ENCODE measurements around the gene RAD18.
A peak's percentile ranks its signal among the peaks of the same experiment; 100 is the strongest.

The RAD18 gene

DNA sequence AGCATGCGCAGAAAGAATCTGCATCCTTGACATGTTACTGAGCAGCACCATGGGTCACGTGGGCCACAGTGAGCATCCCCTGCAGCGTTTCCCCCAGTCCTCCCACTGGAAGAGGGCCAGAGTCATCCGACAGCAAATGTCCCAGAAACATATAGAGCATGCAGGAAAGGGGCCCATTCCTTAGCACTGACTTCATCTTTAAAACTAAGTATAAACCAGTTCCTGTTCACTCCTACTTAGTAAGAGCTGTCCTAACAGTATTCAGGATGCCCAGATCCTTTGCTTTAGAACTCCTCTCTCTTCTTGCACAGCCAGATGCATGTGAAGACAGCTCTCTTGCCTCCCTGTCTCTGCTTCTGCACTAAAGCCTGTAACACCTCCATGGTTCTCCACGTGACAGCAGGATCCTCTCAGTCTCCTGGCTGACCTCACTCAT is 114.6 kb downstream of the RAD18 start:
- no peaks in the 10 kb centered on the region for H3K36me3 ChIP-seq (ENCODE audit: control insufficient read depth in 1 of 2, insufficient read depth in 2 of 2, low read length in 2 of 2)
- DNase-seq: peak; percentile 24 to 49

DNA sequence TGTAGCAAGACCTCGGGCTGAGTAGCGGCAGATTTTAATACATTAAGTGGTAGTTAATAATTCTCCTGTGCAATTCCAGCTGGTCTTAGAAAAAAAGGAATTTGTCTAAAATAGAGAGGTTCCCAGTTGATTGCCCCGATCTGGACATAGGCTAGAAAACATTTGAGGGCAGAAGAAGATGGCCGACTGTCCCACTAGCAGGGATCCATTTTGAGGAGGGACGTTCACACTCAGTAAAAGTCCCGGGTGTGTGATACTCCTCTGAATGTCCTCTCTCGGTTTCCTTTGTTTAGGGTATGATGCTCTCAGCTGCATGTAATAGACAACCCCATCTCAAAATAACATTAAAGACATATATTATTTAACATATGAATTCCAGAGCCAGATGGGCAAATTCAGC is 116.0 kb downstream of the RAD18 start:
- Histone ChIP-seq H2BK12ac (ENCODE audit: low read length) (no peak overlapping the region), H3K23ac (ENCODE audit: low read length) (no peak overlapping the region), H3K18ac (ENCODE audit: low read length) (no peak overlapping the region), H2BK5ac (ENCODE audit: low read depth, low read length, poor library complexity) (no peak overlapping the region), H4K91ac (ENCODE audit: low read depth, low read length) (no peak overlapping the region), H3K4me3 (ENCODE audit: low read depth, low read length) (no peak overlapping the region), H2AFZ (ENCODE audit: insufficient read depth, low read length, poor library complexity) (no peak overlapping the region), H3K14ac (ENCODE audit: low read length) (no peak overlapping the region), H3K27me3 (ENCODE audit: insufficient read depth, low read length) (no peaks in the 10 kb centered on the region), H3K79me1 (ENCODE audit: low read length) (peaks cover 16% of the 10 kb centered on the region), H3K36me3 (ENCODE audit: control insufficient read depth in 1 of 2, insufficient read depth in 2 of 2, low read length in 2 of 2) (no peaks in the 10 kb centered on the region), H3K4me1 (ENCODE audit: control insufficient read depth in 1 of 2, insufficient read depth in 2 of 2, low read length in 2 of 2) (peaks cover 21 to 27% of the 10 kb centered on the region in 2 experiments), H4K8ac (ENCODE audit: low read depth, low read length) (no peak overlapping the region), H2BK120ac (ENCODE audit: insufficient read depth, low read length, poor library complexity) (no peak overlapping the region), H3K9me3 (ENCODE audit: insufficient read depth, low read depth, low read length) (no peaks in the 10 kb centered on the region), H4K12ac (ENCODE audit: low read depth, low read length) (no peak overlapping the region), H2AK5ac (ENCODE audit: low read length) (no peak overlapping the region), H3K9ac (ENCODE audit: low read length) (no peak overlapping the region), H3K27ac (ENCODE audit: low read depth, low read length) (peak overlapping the region; percentile 33), H3K4ac (ENCODE audit: low read depth, low read length) (no peak overlapping the region), H3K4me2 (ENCODE audit: low read length) (no peak overlapping the region), H3K79me2 (ENCODE audit: control insufficient read depth, insufficient read depth, low read length, poor library complexity) (peaks cover 2% of the 10 kb centered on the region)
- no peak for DNase-seq
- no CpG with 5 or more reads among the region's 7 CpGs for WGBS (ENCODE audit: extremely low coverage, insufficient coverage, insufficient read length)

More for the DNA sequence above, 114.6 kb downstream of the RAD18 start:
- Histone ChIP-seq H2BK5ac (ENCODE audit: low read depth, low read length, poor library complexity) (no peak overlapping the region), H3K27ac (ENCODE audit: low read depth, low read length) (peak overlapping the region; percentile 53), H4K91ac (ENCODE audit: low read depth, low read length) (peak overlapping the region; percentile 11), H3K4me2 (ENCODE audit: low read length) (no peak overlapping the region), H3K9me3 (ENCODE audit: insufficient read depth, low read depth, low read length) (no peaks in the 10 kb centered on the region), H4K8ac (ENCODE audit: low read depth, low read length) (no peak overlapping the region), H4K12ac (ENCODE audit: low read depth, low read length) (no peak overlapping the region), H2BK12ac (ENCODE audit: low read length) (no peak overlapping the region), H3K9ac (ENCODE audit: low read length) (no peak overlapping the region), H3K14ac (ENCODE audit: low read length) (no peak overlapping the region), H2AK5ac (ENCODE audit: low read length) (no peak overlapping the region), H3K18ac (ENCODE audit: low read length) (no peak overlapping the region), H3K4me1 (ENCODE audit: control insufficient read depth in 1 of 2, insufficient read depth in 2 of 2, low read length in 2 of 2) (peaks cover 26 to 32% of the 10 kb centered on the region in 2 experiments), H3K79me2 (ENCODE audit: control insufficient read depth, insufficient read depth, low read length, poor library complexity) (peaks cover 2% of the 10 kb centered on the region), H3K27me3 (ENCODE audit: insufficient read depth, low read length) (no peaks in the 10 kb centered on the region), H3K4me3 (ENCODE audit: low read depth, low read length) (no peak overlapping the region), H3K79me1 (ENCODE audit: low read length) (peaks cover 21% of the 10 kb centered on the region), H2BK120ac (ENCODE audit: insufficient read depth, low read length, poor library complexity) (no peak overlapping the region), H3K23ac (ENCODE audit: low read length) (no peak overlapping the region), H3K4ac (ENCODE audit: low read depth, low read length) (no peak overlapping the region), H2AFZ (ENCODE audit: insufficient read depth, low read length, poor library complexity) (no peak overlapping the region)
- no CpG with 5 or more reads among the region's 5 CpGs for WGBS (ENCODE audit: extremely low coverage, insufficient coverage, insufficient read length)

DNA sequence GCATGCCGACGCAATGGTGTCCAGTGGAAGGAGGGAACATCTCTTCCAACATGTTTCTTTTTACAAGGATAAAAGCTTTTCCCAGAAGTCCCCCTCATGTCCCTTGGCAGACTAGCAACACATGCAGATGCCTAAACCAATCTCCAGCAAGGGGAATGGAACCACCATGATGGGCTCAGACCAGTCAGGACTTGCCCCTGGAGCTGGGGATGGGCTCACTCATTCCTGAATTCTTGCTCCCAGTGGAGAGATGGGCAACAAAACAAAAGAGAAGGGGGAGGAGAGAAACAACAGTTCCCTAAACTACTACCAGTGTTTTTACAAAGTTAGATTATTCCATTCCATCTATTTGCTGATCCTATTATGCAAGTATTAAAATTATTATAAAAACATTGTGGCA is 117.1 kb downstream of the RAD18 start:
- no peak overlapping the region for H2AFZ ChIP-seq (ENCODE audit: insufficient read depth, low read length, poor library complexity)
- no peak overlapping the region for H3K4me2 ChIP-seq (ENCODE audit: low read length)
- no peak overlapping the region for H4K8ac ChIP-seq (ENCODE audit: low read depth, low read length)
- H2AK5ac ChIP-seq (ENCODE audit: low read length): peak overlapping the region; percentile 18
- peak overlapping the region; percentile 4 for H3K18ac ChIP-seq (ENCODE audit: low read length)
- H3K79me1 ChIP-seq (ENCODE audit: low read length): peaks cover 9% of the 10 kb centered on the region
- no peak overlapping the region for H3K9ac ChIP-seq (ENCODE audit: low read length)
- peak overlapping the region; percentile 10 for H2BK12ac ChIP-seq (ENCODE audit: low read length)
- no peak overlapping the region for H3K14ac ChIP-seq (ENCODE audit: low read length)
- no peaks in the 10 kb centered on the region for H3K79me2 ChIP-seq (ENCODE audit: control insufficient read depth, insufficient read depth, low read length, poor library complexity)
- no peak overlapping the region for H3K4ac ChIP-seq (ENCODE audit: low read depth, low read length)
- peak overlapping the region; percentile 56 for H3K23ac ChIP-seq (ENCODE audit: low read length)
- H3K27me3 ChIP-seq (ENCODE audit: insufficient read depth, low read length): no peaks in the 10 kb centered on the region
- WGBS (ENCODE audit: extremely low coverage, insufficient coverage, insufficient read length): no CpG with 5 or more reads among the region's 2 CpGs
- H3K4me1 ChIP-seq (ENCODE audit: control insufficient read depth in 1 of 2, insufficient read depth in 2 of 2, low read length in 2 of 2): peaks cover 13 to 21% of the 10 kb centered on the region in 2 experiments
- no peaks in the 10 kb centered on the region for H3K9me3 ChIP-seq (ENCODE audit: insufficient read depth, low read depth, low read length)
- H2BK120ac ChIP-seq (ENCODE audit: insufficient read depth, low read length, poor library complexity): peak overlapping the region; percentile 56
- H3K4me3 ChIP-seq (ENCODE audit: low read depth, low read length): no peak overlapping the region
- H4K91ac ChIP-seq (ENCODE audit: low read depth, low read length): peak overlapping the region; percentile 55
- H3K27ac ChIP-seq (ENCODE audit: low read depth, low read length): peak overlapping the region; percentile 59
- DNase-seq: no peak
- peak overlapping the region; percentile 81 for H2BK5ac ChIP-seq (ENCODE audit: low read depth, low read length, poor library complexity)
- no peak overlapping the region for H4K12ac ChIP-seq (ENCODE audit: low read depth, low read length)
- H3K36me3 ChIP-seq (ENCODE audit: control insufficient read depth in 1 of 2, insufficient read depth in 2 of 2, low read length in 2 of 2): no peaks in the 10 kb centered on the region

DNA sequence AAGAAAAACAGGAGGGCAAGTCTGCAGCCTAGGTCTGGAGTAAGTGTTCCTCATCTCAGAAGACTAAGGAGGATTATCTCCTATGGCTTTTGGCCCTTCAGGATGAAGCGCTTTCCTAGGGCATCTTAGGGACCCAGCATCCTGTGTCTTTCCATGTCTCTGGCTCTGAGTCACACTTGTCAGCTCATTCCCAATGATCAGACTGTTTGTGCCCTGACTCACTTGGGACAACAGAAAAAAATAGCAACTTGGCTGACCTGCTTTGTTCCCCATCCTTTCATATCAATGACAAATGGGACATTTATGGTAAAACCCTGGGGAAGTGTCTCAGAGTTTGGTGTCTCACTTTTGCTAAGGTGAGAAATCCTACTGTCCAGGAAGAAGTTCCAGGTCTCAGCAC is 117.6 kb downstream of the RAD18 start:
- no CpG with 5 or more reads among the region's 1 CpG for WGBS (ENCODE audit: extremely low coverage, insufficient coverage, insufficient read length)
- Histone ChIP-seq H3K79me2 (ENCODE audit: control insufficient read depth, insufficient read depth, low read length, poor library complexity) (no peaks in the 10 kb centered on the region), H3K4ac (ENCODE audit: low read depth, low read length) (no peak overlapping the region), H3K23ac (ENCODE audit: low read length) (no peak overlapping the region), H3K79me1 (ENCODE audit: low read length) (peaks cover 8% of the 10 kb centered on the region), H3K27ac (ENCODE audit: low read depth, low read length) (no peak overlapping the region), H3K18ac (ENCODE audit: low read length) (no peak overlapping the region), H3K9me3 (ENCODE audit: insufficient read depth, low read depth, low read length) (no peaks in the 10 kb centered on the region), H3K36me3 (ENCODE audit: control insufficient read depth in 1 of 2, insufficient read depth in 2 of 2, low read length in 2 of 2) (no peaks in the 10 kb centered on the region), H3K27me3 (ENCODE audit: insufficient read depth, low read length) (no peaks in the 10 kb centered on the region), H2AFZ (ENCODE audit: insufficient read depth, low read length, poor library complexity) (no peak overlapping the region), H4K91ac (ENCODE audit: low read depth, low read length) (no peak overlapping the region), H3K9ac (ENCODE audit: low read length) (no peak overlapping the region), H2BK120ac (ENCODE audit: insufficient read depth, low read length, poor library complexity) (peak overlapping the region; percentile 56), H3K4me3 (ENCODE audit: low read depth, low read length) (no peak overlapping the region), H4K12ac (ENCODE audit: low read depth, low read length) (no peak overlapping the region), H2BK12ac (ENCODE audit: low read length) (no peak overlapping the region), H2BK5ac (ENCODE audit: low read depth, low read length, poor library complexity) (no peak overlapping the region), H3K4me2 (ENCODE audit: low read length) (no peak overlapping the region), H2AK5ac (ENCODE audit: low read length) (no peak overlapping the region), H3K4me1 (ENCODE audit: control insufficient read depth in 1 of 2, insufficient read depth in 2 of 2, low read length in 2 of 2) (peaks cover 13 to 22% of the 10 kb centered on the region in 2 experiments), H4K8ac (ENCODE audit: low read depth, low read length) (peak overlapping the region; percentile 14), H3K14ac (ENCODE audit: low read length) (no peak overlapping the region)
- DNase-seq: peak; percentile 38 to 75
